Astrocyte (in vitro differentiated cells and primary cell): ENCODE results near the gene LIMS2. TPM values are rescaled to one million over a fixed set of nuclear protein-coding genes. Genes with fewer than 3 reads are reported as not detected.

Source experiments
- DNase-seq: peaks from one replicate; pipeline ENCODE4 v3.0.0-alpha.2; 2010; ENCODE audit warnings: low read depth
- FAIRE-seq: peaks from 2 replicates; lab custom pipeline; 2011; peaks lifted over from hg19 to GRCh38; lab: Jason Lieb, UNC
- H2AFZ ChIP-seq: 2 replicates; pipeline ENCODE4 v1.6.0; 2012; ENCODE audit warnings: low read depth, low read length, inconsistent platforms
- H3K27ac ChIP-seq: 2 replicates; pipeline ENCODE4 v1.5.1; 2011; ENCODE audit warnings: low read depth, low read length, inconsistent platforms
- H3K27me3 ChIP-seq: 2 replicates; pipeline ENCODE4 v1.6.0; 2011; ENCODE audit warnings: low read length, inconsistent platforms; ENCODE audit not compliant: insufficient read depth
- H3K36me3 ChIP-seq: 2 replicates; pipeline ENCODE4 v1.5.1; 2011; ENCODE audit warnings: low read length, inconsistent platforms; ENCODE audit not compliant: insufficient read depth
- H3K4me1 ChIP-seq: 2 replicates; pipeline ENCODE4 v1.5.1; 2011; ENCODE audit warnings: low read length, inconsistent platforms; ENCODE audit not compliant: insufficient read depth
- H3K4me2 ChIP-seq: 2 replicates; pipeline ENCODE4 v1.6.0; 2012; ENCODE audit warnings: low read length, inconsistent platforms
- H3K4me3 ChIP-seq: 2 replicates; pipeline ENCODE4 v1.5.1; 2011; ENCODE audit warnings: low read depth, mild to moderate bottlenecking, low read length, inconsistent platforms; ENCODE audit not compliant: insufficient read depth
- H3K79me2 ChIP-seq: 2 replicates; pipeline ENCODE4 v1.6.0; 2012; ENCODE audit warnings: mild to moderate bottlenecking, low read length, inconsistent platforms; ENCODE audit not compliant: insufficient read depth
- H3K9ac ChIP-seq: 2 replicates; pipeline ENCODE4 v1.6.0; 2012; ENCODE audit warnings: mild to moderate bottlenecking, low read length, inconsistent platforms
- H3K9me3 ChIP-seq: 2 replicates; pipeline ENCODE4 v1.5.1; 2012; ENCODE audit warnings: low read depth, mild to moderate bottlenecking, low read length, inconsistent platforms; ENCODE audit not compliant: insufficient read depth
- H4K20me1 ChIP-seq: 2 replicates; pipeline ENCODE4 v1.6.0; 2012; ENCODE audit warnings: low read length, inconsistent platforms; ENCODE audit not compliant: insufficient read depth
- H3K27ac Mint-ChIP-seq: one replicate; pipeline ENCODE4 v1.8.0; 2021; ENCODE audit warnings: mild to moderate bottlenecking, mixed read lengths; ENCODE audit not compliant: unreplicated experiment
- H3K27me3 Mint-ChIP-seq: one replicate; pipeline ENCODE4 v1.8.0; 2021; ENCODE audit warnings: low read depth, mixed read lengths; ENCODE audit not compliant: unreplicated experiment
- H3K36me3 Mint-ChIP-seq: one replicate; pipeline ENCODE4 v1.8.0; 2021; ENCODE audit warnings: low read depth, mixed read lengths; ENCODE audit not compliant: unreplicated experiment
- H3K4me1 Mint-ChIP-seq: one replicate; pipeline ENCODE4 v1.8.0; 2021; ENCODE audit warnings: low read depth, mixed read lengths; ENCODE audit not compliant: unreplicated experiment
- H3K4me3 Mint-ChIP-seq: one replicate; pipeline ENCODE4 v1.8.0; 2021; ENCODE audit warnings: mild to moderate bottlenecking, moderate library complexity, mixed read lengths; ENCODE audit not compliant: unreplicated experiment
- H3K9me3 Mint-ChIP-seq: one replicate; pipeline ENCODE4 v1.8.0; 2021; ENCODE audit warnings: mild to moderate bottlenecking, mixed read lengths; ENCODE audit not compliant: unreplicated experiment
- EZH2 ChIP-seq: IDR thresholded peaks from 2 replicates; pipeline ENCODE4 v1.6.1; 2012; ENCODE audit warnings: mild to moderate bottlenecking, low read length, inconsistent platforms; ENCODE audit not compliant: insufficient read depth
- total RNA-seq: library from RNA; stranded (reverse); gene quantifications from 2 replicates; pipeline ENCODE4 v1.2.1, GENCODE V29; 2021
- TF ChIP-seq, protein P1 (sequence below): IDR thresholded peaks from 2 replicates; pipeline ENCODE4 v1.5.1; 2011; ENCODE audit warnings: low read depth, mild to moderate bottlenecking, inconsistent platforms, low read length, moderate library complexity; ENCODE audit not compliant: insufficient read depth

LIMS2 gene
- total RNA-seq, 1 donor from 2014 or later = 73.3 TPM

- Mint-ChIP-seq H3K36me3 (peaks cover 38% of the 10 kb centered on the region), H3K4me1 (peaks cover 13% of the 10 kb centered on the region), H3K4me3 (no peak overlapping the region), H3K9me3 (peaks cover 3% of the 10 kb centered on the region), H3K27me3 (peaks cover 2% of the 10 kb centered on the region), H3K27ac (no peak overlapping the region)
- Histone ChIP-seq H4K20me1 (peaks cover 4% of the 10 kb centered on the region), H3K4me2 (no peak overlapping the region), H3K9me3 (no peaks in the 10 kb centered on the region), H3K9ac (no peak overlapping the region), H3K27ac (no peak overlapping the region), H3K27me3 (no peaks in the 10 kb centered on the region), H2AFZ (no peak overlapping the region), H3K79me2 (no peaks in the 10 kb centered on the region), H3K4me3 (no peak overlapping the region), H3K4me1 (no peaks in the 10 kb centered on the region), H3K36me3 (no peaks in the 10 kb centered on the region)
- DNase-seq = no peak
- TF ChIP-seq EZH2 = no peak
- TF ChIP-seq, protein P1, sequence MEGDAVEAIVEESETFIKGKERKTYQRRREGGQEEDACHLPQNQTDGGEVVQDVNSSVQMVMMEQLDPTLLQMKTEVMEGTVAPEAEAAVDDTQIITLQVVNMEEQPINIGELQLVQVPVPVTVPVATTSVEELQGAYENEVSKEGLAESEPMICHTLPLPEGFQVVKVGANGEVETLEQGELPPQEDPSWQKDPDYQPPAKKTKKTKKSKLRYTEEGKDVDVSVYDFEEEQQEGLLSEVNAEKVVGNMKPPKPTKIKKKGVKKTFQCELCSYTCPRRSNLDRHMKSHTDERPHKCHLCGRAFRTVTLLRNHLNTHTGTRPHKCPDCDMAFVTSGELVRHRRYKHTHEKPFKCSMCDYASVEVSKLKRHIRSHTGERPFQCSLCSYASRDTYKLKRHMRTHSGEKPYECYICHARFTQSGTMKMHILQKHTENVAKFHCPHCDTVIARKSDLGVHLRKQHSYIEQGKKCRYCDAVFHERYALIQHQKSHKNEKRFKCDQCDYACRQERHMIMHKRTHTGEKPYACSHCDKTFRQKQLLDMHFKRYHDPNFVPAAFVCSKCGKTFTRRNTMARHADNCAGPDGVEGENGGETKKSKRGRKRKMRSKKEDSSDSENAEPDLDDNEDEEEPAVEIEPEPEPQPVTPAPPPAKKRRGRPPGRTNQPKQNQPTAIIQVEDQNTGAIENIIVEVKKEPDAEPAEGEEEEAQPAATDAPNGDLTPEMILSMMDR = no peak
- FAIRE-seq = no peak
Measured at GRCh38 chr2:127655209-127656073, 19.9 kb downstream of the LIMS2 start.

- Histone ChIP-seq H3K79me2 (no peaks in the 10 kb centered on the region), H4K20me1 (no peaks in the 10 kb centered on the region), H3K4me1 (no peaks in the 10 kb centered on the region), H3K27me3 (no peaks in the 10 kb centered on the region), H3K4me2 (no peak overlapping the region), H3K9ac (no peak overlapping the region), H3K4me3 (no peak overlapping the region), H2AFZ (no peak overlapping the region), H3K36me3 (no peaks in the 10 kb centered on the region), H3K27ac (no peak overlapping the region), H3K9me3 (no peaks in the 10 kb centered on the region)
- DNase-seq (no peak), FAIRE-seq (no peak)
- TF ChIP-seq, protein P1 = no peak
- TF ChIP-seq EZH2 = no peak
- Mint-ChIP-seq H3K9me3 (no peaks in the 10 kb centered on the region), H3K4me1 (peaks cover 7% of the 10 kb centered on the region), H3K27ac (no peak overlapping the region), H3K36me3 (peaks cover 33% of the 10 kb centered on the region), H3K4me3 (no peak overlapping the region), H3K27me3 (peaks cover 2% of the 10 kb centered on the region)
Measured at GRCh38 chr2:127654838-127655175, 20.5 kb downstream of the LIMS2 start.
